HL-60 (cell line): ENCODE measurements around the gene KRTAP10-8.

ENCODE experiments used
- CTCF ChIP-seq: IDR thresholded peaks from one replicate; pipeline ENCODE4 v1.5.1; 2011; ENCODE audit warnings: low read length, control low read depth, inconsistent platforms; ENCODE audit not compliant: insufficient read depth
- POLR2AphosphoS5 ChIP-seq: IDR thresholded peaks from 2 replicates; pipeline ENCODE4 v1.6.1; 2012; ENCODE audit warnings: low read depth

- TF ChIP-seq CTCF: no peak
- TF ChIP-seq POLR2AphosphoS5: no peak
These were observed 46.0 kb downstream of the KRTAP10-8 start, which contains the start of gene KRTAP12-3 for GRCh38 chr21:44657635-44658540.
